ENCODE measurements around the gene PDHX. TPM values are rescaled to one million over a fixed set of nuclear protein-coding genes. Genes with fewer than 3 reads are reported as not detected.

Gene PDHX
- total RNA-seq, 1 donor from 2014 or later = 18.6 TPM

DNA sequence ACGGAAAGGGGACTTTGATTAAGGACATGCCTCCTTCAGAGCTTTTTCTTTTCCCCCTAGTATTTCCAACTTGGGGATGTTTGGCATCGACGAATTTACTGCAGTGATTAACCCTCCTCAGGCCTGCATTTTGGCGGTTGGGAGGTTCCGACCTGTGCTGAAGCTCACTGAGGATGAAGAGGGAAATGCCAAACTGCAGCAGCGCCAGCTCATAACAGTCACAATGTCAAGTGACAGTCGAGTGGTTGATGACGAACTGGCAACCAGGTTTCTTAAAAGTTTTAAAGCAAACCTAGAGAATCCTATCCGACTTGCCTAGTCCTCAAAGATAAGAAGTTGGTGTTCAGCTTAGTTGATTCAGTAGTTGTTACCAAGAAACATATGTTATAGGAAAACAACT is 78.4 kb downstream of the PDHX start:
- H3K9me3 Mint-ChIP-seq = no peaks in the 10 kb centered on the region
- ChIA-PET POLR2A (interaction anchor here (1.0 kb wide), 1 partner anchor 199 kb away, joined by 3 read pairs; no protein-coding TSS in a partner anchor), CTCF (no interaction called here)
- no peak overlapping the region for H3K4me3 Mint-ChIP-seq
- no peak for DNase-seq
- no peak for ATAC-seq (ENCODE audit: low read depth)
- no peaks in the 10 kb centered on the region for H3K27me3 Mint-ChIP-seq
- H3K36me3 Mint-ChIP-seq (ENCODE audit: low read depth) = peaks cover 18% of the 10 kb centered on the region
- intact Hi-C loops (cut with micrococcal nuclease) = loop anchor here (5.0 kb wide), 2 partner anchors 408 to 492 kb away; no protein-coding TSS in a partner anchor
- no peak overlapping the region for H3K27ac Mint-ChIP-seq
- TF ChIP-seq, protein P1, sequence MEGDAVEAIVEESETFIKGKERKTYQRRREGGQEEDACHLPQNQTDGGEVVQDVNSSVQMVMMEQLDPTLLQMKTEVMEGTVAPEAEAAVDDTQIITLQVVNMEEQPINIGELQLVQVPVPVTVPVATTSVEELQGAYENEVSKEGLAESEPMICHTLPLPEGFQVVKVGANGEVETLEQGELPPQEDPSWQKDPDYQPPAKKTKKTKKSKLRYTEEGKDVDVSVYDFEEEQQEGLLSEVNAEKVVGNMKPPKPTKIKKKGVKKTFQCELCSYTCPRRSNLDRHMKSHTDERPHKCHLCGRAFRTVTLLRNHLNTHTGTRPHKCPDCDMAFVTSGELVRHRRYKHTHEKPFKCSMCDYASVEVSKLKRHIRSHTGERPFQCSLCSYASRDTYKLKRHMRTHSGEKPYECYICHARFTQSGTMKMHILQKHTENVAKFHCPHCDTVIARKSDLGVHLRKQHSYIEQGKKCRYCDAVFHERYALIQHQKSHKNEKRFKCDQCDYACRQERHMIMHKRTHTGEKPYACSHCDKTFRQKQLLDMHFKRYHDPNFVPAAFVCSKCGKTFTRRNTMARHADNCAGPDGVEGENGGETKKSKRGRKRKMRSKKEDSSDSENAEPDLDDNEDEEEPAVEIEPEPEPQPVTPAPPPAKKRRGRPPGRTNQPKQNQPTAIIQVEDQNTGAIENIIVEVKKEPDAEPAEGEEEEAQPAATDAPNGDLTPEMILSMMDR (IDR thresholded peaks at IDR 0.05) = no peak
- H3K4me1 Mint-ChIP-seq = peaks cover 20% of the 10 kb centered on the region

DNA sequence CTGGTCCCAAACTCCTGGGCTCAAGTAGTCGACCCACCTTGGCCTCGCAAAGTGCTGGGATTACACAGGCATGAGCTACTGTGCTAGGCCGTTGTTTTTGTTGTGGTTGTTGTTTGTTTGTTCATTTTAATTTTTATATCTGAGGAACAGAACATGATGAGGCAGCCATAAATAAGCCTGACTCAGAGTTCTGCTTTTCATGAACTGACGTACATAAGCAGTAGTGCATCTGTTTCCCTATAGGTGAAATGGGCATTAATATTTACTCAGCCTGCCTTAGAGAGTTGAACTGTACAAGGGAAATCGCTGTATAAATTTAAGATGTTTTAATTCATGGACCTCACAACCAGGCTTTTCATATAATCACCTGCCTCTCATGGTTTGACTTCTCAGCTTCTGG is 80.5 kb downstream of the PDHX start:
- H3K4me1 Mint-ChIP-seq = peaks cover 29% of the 10 kb centered on the region
- no peak overlapping the region for H3K4me3 Mint-ChIP-seq
- no peak for DNase-seq
- no peaks in the 10 kb centered on the region for H3K9me3 Mint-ChIP-seq
- ATAC-seq (ENCODE audit: low read depth) = no peak
- intact Hi-C loops (cut with micrococcal nuclease) = loop anchor here (5.0 kb wide), 2 partner anchors 410 to 490 kb away; no protein-coding TSS in a partner anchor
- peaks cover 13% of the 10 kb centered on the region for H3K36me3 Mint-ChIP-seq (ENCODE audit: low read depth)
- no peaks in the 10 kb centered on the region for H3K27me3 Mint-ChIP-seq
- no peak overlapping the region for H3K27ac Mint-ChIP-seq
- TF ChIP-seq, protein P1 (IDR thresholded peaks at IDR 0.05) = no peak
- ChIA-PET POLR2A (interaction anchor here (1.1 to 1.3 kb wide), 3 partner anchors 142 to 166 kb away, joined by 3 to 5 read pairs (median 5); partner anchors contain the start of gene CD44), CTCF (interaction anchor here (0.9 to 2.8 kb wide), 9 partner anchors 16 to 390 kb away, joined by 3 to 22 read pairs (median 3); no protein-coding TSS in a partner anchor)

DNA sequence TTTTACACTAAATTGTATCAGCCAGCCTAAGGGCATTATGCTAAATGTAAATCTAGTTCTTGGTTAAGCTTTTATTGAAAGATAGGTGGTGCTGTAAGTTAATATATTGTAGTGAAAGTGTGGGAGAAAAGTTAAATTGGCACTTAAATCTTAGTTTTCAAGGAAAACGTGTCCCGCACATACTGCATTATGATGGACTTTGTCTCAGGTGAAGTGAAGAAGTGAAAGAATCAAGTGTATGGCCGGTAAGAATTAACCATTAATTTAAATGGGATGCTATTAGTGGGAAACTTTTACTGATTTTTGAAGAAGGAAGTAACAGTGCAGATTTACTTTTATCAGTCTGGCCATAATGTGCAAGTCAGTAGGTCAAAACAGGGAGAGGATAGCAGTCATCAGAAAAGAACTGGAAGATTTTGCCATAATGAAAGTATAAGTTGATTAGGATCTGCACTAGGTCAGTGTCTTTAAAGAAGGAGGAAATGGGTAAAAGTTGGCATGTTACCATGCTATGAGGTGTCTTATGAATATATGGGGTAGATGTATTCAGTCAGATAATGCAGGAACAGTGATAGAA is 81.6 kb downstream of the PDHX start:
- intact Hi-C loops (cut with micrococcal nuclease) = loop anchor here (1.0 to 5.0 kb wide), 15 partner anchors 15 to 489 kb away; no protein-coding TSS in a partner anchor
- Mint-ChIP-seq H3K9me3 (no peaks in the 10 kb centered on the region), H3K27me3 (no peaks in the 10 kb centered on the region), H3K36me3 (ENCODE audit: low read depth) (peaks cover 11% of the 10 kb centered on the region), H3K27ac (peak overlapping the region; percentile 77), H3K4me1 (peaks cover 31% of the 10 kb centered on the region), H3K4me3 (peak overlapping the region; percentile 52)
- CTCF ChIA-PET = interaction anchor here (0.5 to 2.8 kb wide), 26 partner anchors 15 to 395 kb away, joined by 3 to 22 read pairs (median 4); partner anchors contain the start of gene CD44
- POLR2A ChIA-PET = interaction anchor here (0.5 to 3.4 kb wide), 8 partner anchors 15 to 165 kb away, joined by 4 to 18 read pairs (median 5); no protein-coding TSS in a partner anchor
- DNase-seq = no peak
- peak; percentile 64 for ATAC-seq (ENCODE audit: low read depth)
- TF ChIP-seq, protein P1 (IDR thresholded peaks at IDR 0.05) = peak; percentile 58

DNA sequence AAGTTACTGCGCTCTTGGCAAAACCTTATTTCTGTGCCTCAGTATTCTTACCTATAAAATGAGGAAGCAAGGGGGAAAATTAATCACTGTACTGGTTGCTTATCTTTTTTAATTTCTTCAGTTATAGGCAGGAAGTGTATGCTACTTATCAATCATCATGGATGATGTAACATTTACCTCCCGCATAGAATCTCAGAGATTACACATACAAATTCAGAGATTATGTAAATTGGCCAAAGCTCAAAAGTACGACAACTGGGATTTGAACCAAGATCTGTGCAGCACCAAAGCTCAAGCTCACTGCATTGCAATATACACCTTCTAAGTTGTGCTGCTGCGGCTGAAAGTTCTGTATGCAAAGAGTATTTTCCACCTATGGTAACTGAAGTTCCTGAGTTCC is 83.0 kb downstream of the PDHX start:
- no peak for DNase-seq
- H3K27ac Mint-ChIP-seq = peak overlapping the region; percentile 60
- no peaks in the 10 kb centered on the region for H3K27me3 Mint-ChIP-seq
- no peaks in the 10 kb centered on the region for H3K9me3 Mint-ChIP-seq
- POLR2A ChIA-PET = interaction anchor here (0.9 to 5.8 kb wide), 14 partner anchors 13 to 176 kb away, joined by 3 to 54 read pairs (median 4); partner anchors contain the start of gene CD44
- H3K36me3 Mint-ChIP-seq (ENCODE audit: low read depth) = peaks cover 6% of the 10 kb centered on the region
- TF ChIP-seq, protein P1 (IDR thresholded peaks at IDR 0.05) = no peak
- no peak overlapping the region for H3K4me3 Mint-ChIP-seq
- CTCF ChIA-PET = interaction anchor here (0.7 to 2.9 kb wide), 17 partner anchors 13 to 393 kb away, joined by 3 to 18 read pairs (median 5); partner anchors contain the start of gene CD44
- intact Hi-C loops (cut with micrococcal nuclease) = loop anchor here (2.0 to 5.0 kb wide), 5 partner anchors 13 to 488 kb away; no protein-coding TSS in a partner anchor
- ATAC-seq (ENCODE audit: low read depth) = peak; percentile 35
- H3K4me1 Mint-ChIP-seq = peaks cover 41% of the 10 kb centered on the region

DNA sequence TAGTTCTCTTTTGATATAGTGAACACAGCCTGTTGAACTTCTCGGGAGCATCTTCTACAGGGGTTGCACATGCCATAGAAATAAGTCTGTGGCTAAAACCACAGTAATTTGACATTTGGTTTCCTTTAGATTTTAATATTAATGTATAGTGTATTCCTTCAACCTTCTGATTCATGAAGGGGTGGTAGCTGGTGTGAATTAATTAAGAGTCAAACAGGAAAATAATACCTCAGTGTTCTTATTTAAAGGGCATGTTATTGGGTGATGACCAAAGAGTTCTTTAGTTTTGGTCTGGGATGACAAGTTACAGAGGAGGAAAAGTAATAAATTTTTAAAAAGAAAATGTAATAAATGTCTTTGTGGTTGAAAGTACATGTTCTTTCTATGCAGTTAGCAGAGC is 86.8 kb downstream of the PDHX start:
- H3K27me3 Mint-ChIP-seq = no peaks in the 10 kb centered on the region
- intact Hi-C loops (cut with micrococcal nuclease) = no loop called here
- no peak for DNase-seq
- H3K4me3 Mint-ChIP-seq = no peak overlapping the region
- ChIA-PET POLR2A (interaction anchor here (1.4 to 5.8 kb wide), 2 partner anchors 75 to 137 kb away, joined by 12 to 54 read pairs; partner anchors contain the start of gene CD44), CTCF (no interaction called here)
- H3K27ac Mint-ChIP-seq = peak overlapping the region; percentile 53
- H3K36me3 Mint-ChIP-seq (ENCODE audit: low read depth) = no peaks in the 10 kb centered on the region
- no peak for ATAC-seq (ENCODE audit: low read depth)
- no peaks in the 10 kb centered on the region for H3K9me3 Mint-ChIP-seq
- TF ChIP-seq, protein P1 (IDR thresholded peaks at IDR 0.05) = no peak
- peaks cover 64% of the 10 kb centered on the region for H3K4me1 Mint-ChIP-seq

All from activated B cell treated with CpG ODN at 0.5 μM for 24 hours (primary cell).